SK-N-SH (cell line): ENCODE data around the gene CCL21. TPM values are rescaled to one million over a fixed set of nuclear protein-coding genes. Genes with fewer than 3 reads are reported as not detected.
"Not testable (repeated sequence)": the region's sequence is repeated elsewhere in the genome, so short reads cannot be mapped to it uniquely, and the experiment has no call there.

Experiments
- CTCF ChIA-PET: fragments of 300-600, 350-600 bp; formaldehyde crosslinking; extraction: SDS; loops from one replicate; lab custom pipeline; 2021; lab: Yijun Ruan, JAX
- POLR2A ChIA-PET: fragments of 350-600 bp; sonication (Branson Sonifier 250); formaldehyde crosslinking; extraction: SDS; loops from one replicate; lab custom pipeline; 2020; ENCODE audit warnings: antibody characterized with exemption, inconsistent platforms; lab: Yijun Ruan, JAX
- DNase-seq: peaks from one replicate; pipeline ENCODE4 v3.0.0; 2012
- H2AFZ ChIP-seq: fragments of 200-600 bp; sonication (generic); 2 replicates; pipeline ENCODE4 v1.8.1; 2016; ENCODE audit warnings: antibody characterized with exemption, mild to moderate bottlenecking, low read depth
- H3F3A ChIP-seq: fragments of 200-600 bp; sonication (generic); replicated peaks from 2 replicates; pipeline ENCODE3; 2016; ENCODE audit warnings: antibody characterized with exemption, mild to moderate bottlenecking; ENCODE audit not compliant: insufficient read depth
- H3K27ac ChIP-seq, 2 experiments: fragments of 200-500 bp in 1 of 2; fragments of 200-600 bp in 1 of 2; sonication (Bioruptor generic) in 1 of 2; sonication (generic), shearing (Covaris generic) in 1 of 2; 2 replicates each; pipeline versions ENCODE4 v1.5.1 to v1.6.1; 2014 to 2016; ENCODE audit warnings: low read depth in 2 of 2, inconsistent platforms in 1 of 2, low read length in 1 of 2, mild to moderate bottlenecking in 1 of 2, mixed read lengths in 1 of 2
- H3K27me3 ChIP-seq: fragments of 200-600 bp; sonication (generic), shearing (Covaris generic); 2 replicates; pipeline ENCODE4 v1.6.1; 2016; ENCODE audit warnings: mixed run types; ENCODE audit not compliant: insufficient read depth
- H3K36me3 ChIP-seq, 2 experiments: fragments of 200-500 bp in 1 of 2; fragments of 200-600 bp in 1 of 2; sonication (Bioruptor generic) in 1 of 2; sonication (generic) in 1 of 2; replicated peaks in 1 of 2; 2 replicates each; pipeline versions ENCODE3 to v1.5.1; 2014 to 2016; ENCODE audit warnings: low read length in 1 of 2, mild to moderate bottlenecking in 1 of 2; ENCODE audit not compliant: insufficient read depth in 2 of 2, control insufficient read depth in 1 of 2
- H3K4me1 ChIP-seq, 2 experiments: fragments of 200-500 bp in 1 of 2; fragments of 200-600 bp in 1 of 2; sonication (Bioruptor generic) in 1 of 2; sonication (generic), shearing (Covaris generic) in 1 of 2; 2 replicates each; pipeline versions ENCODE4 v1.5.1 to v1.6.1; 2014 to 2016; ENCODE audit warnings: low read depth in 1 of 2, low read length in 1 of 2, mixed run types in 1 of 2; ENCODE audit not compliant: insufficient read depth in 2 of 2, control insufficient read depth in 1 of 2
- H3K4me2 ChIP-seq: fragments of 200-600 bp; sonication (generic), shearing (Covaris generic); 2 replicates; pipeline ENCODE4 v1.6.1; 2017; ENCODE audit warnings: mixed run types
- H3K4me3 ChIP-seq, 2 experiments: fragments of 200-500 bp in 1 of 2; fragments of 200-600 bp in 1 of 2; sonication (Bioruptor generic) in 1 of 2; sonication (generic), shearing (Covaris generic) in 1 of 2; 2 replicates each; pipeline versions ENCODE4 v1.5.1 to v1.8.1; 2014 to 2016; ENCODE audit warnings: low read depth in 2 of 2, inconsistent platforms in 1 of 2, low read length in 1 of 2, mild to moderate bottlenecking in 1 of 2, mixed read lengths in 1 of 2, moderate library complexity in 1 of 2
- H3K79me2 ChIP-seq: fragments of 200-600 bp; sonication (generic); 2 replicates; pipeline ENCODE4 v1.8.1; 2017; ENCODE audit warnings: mild to moderate bottlenecking; ENCODE audit not compliant: insufficient read depth
- H3K9ac ChIP-seq: fragments of 200-600 bp; sonication (generic); 2 replicates; pipeline ENCODE4 v1.6.1; 2017; ENCODE audit warnings: mixed run types
- H3K9me2 ChIP-seq: fragments of 200-600 bp; sonication (generic); 2 replicates; pipeline ENCODE4 v1.6.1; 2017; ENCODE audit warnings: mixed run types
- H3K9me3 ChIP-seq: fragments of 200-600 bp; sonication (generic); 2 replicates; pipeline ENCODE4 v1.6.1; 2017; ENCODE audit warnings: mixed run types, mild to moderate bottlenecking, moderate library complexity
- H4K20me1 ChIP-seq: fragments of 200-600 bp; sonication (generic); 2 replicates; pipeline ENCODE4 v1.6.1; 2017; ENCODE audit warnings: mild to moderate bottlenecking, mixed run types; ENCODE audit not compliant: insufficient read depth
- MEF2A ChIP-seq: IDR thresholded peaks from 2 replicates; pipeline ENCODE4 v1.4.0; 2012; ENCODE audit warnings: low read depth, borderline replicate concordance
- PBX3 ChIP-seq: IDR thresholded peaks from 2 replicates; pipeline ENCODE4; 2012
- RAD21 ChIP-seq: IDR thresholded peaks from 2 replicates; pipeline ENCODE4 v1.6.1; 2012; ENCODE audit warnings: mild to moderate bottlenecking, low read length
- RCOR1 ChIP-seq: fragments of 150-350 bp; IDR thresholded peaks from 2 replicates; pipeline ENCODE4 v1.6.1; 2017; ENCODE audit warnings: antibody characterized with exemption, low read length
- YY1 ChIP-seq: IDR thresholded peaks from 2 replicates; pipeline ENCODE4 v1.4.0; 2012; ENCODE audit warnings: low read depth, mild to moderate bottlenecking
- WGBS: methylation state at CpG from one replicate; pipeline ENCODE4 v1.1.6; 2017; ENCODE audit warnings: low lambda C conversion rate; 5-methylcytosine and 5-hydroxymethylcytosine counted together
- polyA plus RNA-seq, 3 experiments: library from polyadenylated mRNA; depleted of rRNA; stranded (reverse); fragments of >200 nt; gene quantifications; 2 replicates each; pipeline ENCODE4 v1.2.3, GENCODE V29; 2012
- TF ChIP-seq, protein P1 (sequence below): fragments of 150-350 bp; IDR thresholded peaks from 2 replicates; pipeline ENCODE4 v1.6.1; 2017; ENCODE audit warnings: antibody characterized with exemption, low read length, low read depth, borderline replicate concordance

Gene CCL21
- polyA plus RNA-seq, 1 of the 3 experiments (the other 2 are of a cell fraction), result not detected

- TF ChIP-seq, protein P1, sequence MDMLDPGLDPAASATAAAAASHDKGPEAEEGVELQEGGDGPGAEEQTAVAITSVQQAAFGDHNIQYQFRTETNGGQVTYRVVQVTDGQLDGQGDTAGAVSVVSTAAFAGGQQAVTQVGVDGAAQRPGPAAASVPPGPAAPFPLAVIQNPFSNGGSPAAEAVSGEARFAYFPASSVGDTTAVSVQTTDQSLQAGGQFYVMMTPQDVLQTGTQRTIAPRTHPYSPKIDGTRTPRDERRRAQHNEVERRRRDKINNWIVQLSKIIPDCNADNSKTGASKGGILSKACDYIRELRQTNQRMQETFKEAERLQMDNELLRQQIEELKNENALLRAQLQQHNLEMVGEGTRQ, result no peak
- TF ChIP-seq MEF2A, result no peak
- no peak for TF ChIP-seq YY1
These were observed 49.6 kb upstream of the CCL21 start (continued) for GRCh38 chr9:34759432-34760134.

DNA sequence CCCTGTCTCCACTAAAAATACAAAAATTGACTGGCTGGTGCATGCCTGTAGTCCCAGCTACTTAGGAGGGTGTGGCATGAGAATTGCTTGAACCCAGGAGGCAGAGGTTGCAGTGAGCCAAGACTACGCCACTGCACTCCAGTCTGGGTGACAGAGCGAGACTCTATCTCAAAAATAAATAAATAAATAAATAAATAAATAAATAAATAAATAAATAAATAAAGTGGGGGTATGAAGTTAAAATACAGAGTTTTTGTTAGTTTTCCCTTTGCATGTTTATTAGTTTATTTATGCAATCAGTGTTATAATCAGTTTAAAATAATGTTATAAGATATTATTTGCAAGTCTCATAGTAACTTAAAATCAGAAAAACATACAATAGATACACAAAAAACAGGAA lies 40.4 kb upstream of the CCL21 start:
- CTCF ChIA-PET, result interaction anchor here (0.9 kb wide), 1 partner anchor 10 kb away, joined by 3 read pairs; no protein-coding TSS in a partner anchor
- not testable (repeated sequence) for H3K9me3 ChIP-seq
- 6% methylated on average over 2 of the region's 2 CpGs for WGBS

GRCh38 chr9:34746526-34746925 lies 36.6 kb upstream of the CCL21 start:
- CTCF ChIA-PET, result interaction anchor here (1.2 to 3.3 kb wide), 4 partner anchors 10 to 153 kb away, joined by 3 to 18 read pairs (median 6); no protein-coding TSS in a partner anchor
- POLR2A ChIA-PET, result no interaction called here
- TF ChIP-seq RAD21 (no peak), RCOR1 (no peak), PBX3 (no peak)

More for the DNA sequence above, 40.4 kb upstream of the CCL21 start:
- H4K20me1 ChIP-seq, H3F3A ChIP-seq, H3K4me3 ChIP-seq, H3K27me3 ChIP-seq, H3K27ac ChIP-seq, POLR2A ChIA-PET, DNase-seq, H3K36me3 ChIP-seq, H3K9me2 ChIP-seq, H3K9ac ChIP-seq, H3K4me1 ChIP-seq, H3K4me2 ChIP-seq, H2AFZ ChIP-seq, H3K79me2 ChIP-seq: not testable (repeated sequence)

More at GRCh38 chr9:34746526-34746925, 36.6 kb upstream of the CCL21 start:
- Histone ChIP-seq H3K9me2 (no peaks in the 10 kb centered on the region), H3K9ac (no peak overlapping the region), H3K27me3 (no peaks in the 10 kb centered on the region), H3K4me3 (no peak overlapping the region), H3K4me1 (no peaks in the 10 kb centered on the region), H3F3A (no peaks in the 10 kb centered on the region), H3K9me3 (0 out of 2 replicates have a peak, but pooled peaks cover 4% of the 10 kb centered on the region), H3K79me2 (no peaks in the 10 kb centered on the region), H4K20me1 (no peaks in the 10 kb centered on the region), H2AFZ (no peak overlapping the region), H3K27ac (no peak overlapping the region), H3K4me2 (no peak overlapping the region), H3K36me3 (no peaks in the 10 kb centered on the region)
- no peak for DNase-seq
